CD14-positive monocyte (primary cell): ENCODE data around the gene NPW. TPM values are rescaled to one million over a fixed set of nuclear protein-coding genes. Genes with fewer than 3 reads are reported as not detected.
A peak's percentile ranks its signal among the peaks of the same experiment; 100 is the strongest.

ENCODE experiments used
- DNase-seq, 3 donors: peaks; one replicate each; pipeline ENCODE4 v3.0.0-alpha.2; 2011 to 2022
- H2AFZ ChIP-seq: 2 replicates; pipeline ENCODE4 v1.6.0; 2012; ENCODE audit warnings: mild to moderate bottlenecking, low read depth, low read length, inconsistent platforms; ENCODE audit not compliant: insufficient read depth, poor library complexity, severe bottlenecking
- H3K27ac ChIP-seq, 2 donors: 1 replicate in 1 of 2; 2 replicates in 1 of 2; pipeline ENCODE4 v1.5.1; 2012 to 2013; ENCODE audit warnings: low read length in 2 of 2, control low read depth in 1 of 2, inconsistent platforms in 1 of 2, low read depth in 1 of 2, mild to moderate bottlenecking in 1 of 2
- H3K27me3 ChIP-seq, 2 donors: one replicate each; pipeline versions ENCODE4 v1.6.0 to v1.6.1; 2011 to 2013; ENCODE audit warnings: low read length in 2 of 2; ENCODE audit not compliant: control insufficient read depth in 2 of 2, insufficient read depth in 2 of 2
- H3K36me3 ChIP-seq, 2 donors: replicated peaks in 1 of 2; 1 replicate in 1 of 2; 2 replicates in 1 of 2; pipeline versions ENCODE4 v1.5.1 to v1.6.1; 2012 to 2013; ENCODE audit warnings: low read length in 2 of 2, control low read depth in 1 of 2, inconsistent platforms in 1 of 2, mild to moderate bottlenecking in 1 of 2; ENCODE audit not compliant: insufficient read depth in 2 of 2, control insufficient read depth in 1 of 2
- H3K4me1 ChIP-seq, 2 donors: 1 replicate in 1 of 2; 2 replicates in 1 of 2; pipeline versions ENCODE4 v1.5.1 to v1.6.1; 2012 to 2013; ENCODE audit warnings: low read length in 2 of 2, control low read depth in 1 of 2, inconsistent platforms in 1 of 2, mild to moderate bottlenecking in 1 of 2, moderate library complexity in 1 of 2; ENCODE audit not compliant: insufficient read depth in 2 of 2, control insufficient read depth in 1 of 2
- H3K4me2 ChIP-seq: replicated peaks from 2 replicates; pipeline ENCODE3; 2012; ENCODE audit warnings: low read length, moderate library complexity, mild to moderate bottlenecking; ENCODE audit not compliant: poor library complexity, severe bottlenecking; ENCODE audit errors: extremely low read depth
- H3K4me3 ChIP-seq, 3 experiments: fragments of 200-600 bp in 1 of 3; sonication (generic) in 1 of 3; replicated peaks in 1 of 3; 1 replicate in 2 of 3; 2 replicates in 1 of 3; pipeline ENCODE4 v1.5.1; 2011 to 2013; ENCODE audit warnings: low read length in 3 of 3, mild to moderate bottlenecking in 3 of 3, control low read depth in 2 of 3, low read depth in 2 of 3, inconsistent platforms in 1 of 3, moderate library complexity in 1 of 3
- H3K79me2 ChIP-seq: 2 replicates; pipeline ENCODE4 v1.6.0; 2012; ENCODE audit warnings: mild to moderate bottlenecking, control low read depth, inconsistent platforms, low read length, moderate library complexity; ENCODE audit not compliant: insufficient read depth
- H3K9ac ChIP-seq: 2 replicates; pipeline ENCODE4 v1.6.0; 2017; ENCODE audit warnings: low read length, mild to moderate bottlenecking; ENCODE audit not compliant: insufficient read depth, poor library complexity, severe bottlenecking
- H3K9me3 ChIP-seq, 2 donors: replicated peaks in 1 of 2; 1 replicate in 1 of 2; 2 replicates in 1 of 2; pipeline versions ENCODE4 v1.5.1 to v1.6.1; 2012 to 2013; ENCODE audit warnings: low read length in 2 of 2, control low read depth in 1 of 2; ENCODE audit not compliant: control insufficient read depth in 1 of 2, insufficient read depth in 1 of 2
- H4K20me1 ChIP-seq: 2 replicates; pipeline ENCODE4 v1.6.0; 2012; ENCODE audit warnings: mild to moderate bottlenecking, low read length, control low read depth, moderate library complexity; ENCODE audit not compliant: insufficient read depth
- H3K27ac Mint-ChIP-seq, 7 donors: one replicate each; pipeline ENCODE4 v1.8.0; 2020; ENCODE audit warnings: mild to moderate bottlenecking in 7 of 7, mixed read lengths in 7 of 7, moderate library complexity in 6 of 7, inconsistent platforms in 2 of 7
- H3K27me3 Mint-ChIP-seq, 3 donors: one replicate each; pipeline ENCODE4 v1.8.0; 2021 to 2022; ENCODE audit warnings: low read depth in 3 of 3, mild to moderate bottlenecking in 3 of 3, mixed read lengths in 3 of 3, moderate library complexity in 3 of 3, inconsistent platforms in 1 of 3
- H3K36me3 Mint-ChIP-seq, 2 donors: one replicate each; pipeline ENCODE4 v1.8.0; 2020; ENCODE audit warnings: mixed read lengths in 2 of 2, inconsistent platforms in 1 of 2, mild to moderate bottlenecking in 1 of 2
- H3K4me1 Mint-ChIP-seq: one replicate; pipeline ENCODE4 v1.8.0; 2020; ENCODE audit warnings: mild to moderate bottlenecking, mixed read lengths
- H3K4me3 Mint-ChIP-seq, 2 donors: one replicate each; pipeline ENCODE4 v1.8.0; 2020; ENCODE audit warnings: mild to moderate bottlenecking in 2 of 2, mixed read lengths in 2 of 2, moderate library complexity in 1 of 2
- H3K9me3 Mint-ChIP-seq, 7 donors: one replicate each; pipeline ENCODE4 v1.8.0; 2020 to 2022; ENCODE audit warnings: mixed read lengths in 7 of 7, mild to moderate bottlenecking in 6 of 7, moderate library complexity in 6 of 7, inconsistent platforms in 2 of 7
- CTCF ChIP-seq: fragments of 200-600 bp; IDR thresholded peaks from one replicate; pipeline ENCODE4 v1.8.0; 2022; ENCODE audit warnings: antibody characterized with exemption, mild to moderate bottlenecking
- WGBS: methylation state at CpG from one replicate; pipeline ENCODE4 v1.1.5; 2013; ENCODE audit warnings: missing lambda C conversion rate; ENCODE audit not compliant: insufficient coverage; 5-methylcytosine and 5-hydroxymethylcytosine counted together
- intact Hi-C, 2 donors: fragments of 100-400 bp; cut with micrococcal nuclease; formaldehyde crosslinking; loops; one replicate each; pipeline versions ENCODE4 v1.15.0 to v1.15.1; 2023
- polyA plus RNA-seq, 3 donors: library from polyadenylated mRNA; depleted of rRNA in 1 of 3; unstranded in 2 of 3; stranded (reverse) in 1 of 3; fragments of 300-500 nt in 2 of 3; fragments of >200 nt in 1 of 3; fragmentation: Illumina TruSeq in 2 of 3; gene quantifications; 1 replicate in 2 of 3; 2 replicates in 1 of 3; pipeline ENCODE4 v1.2.3, GENCODE V29; 2012 to 2021

The NPW gene
- polyA plus RNA-seq, 3 donors, result not detected

DNA sequence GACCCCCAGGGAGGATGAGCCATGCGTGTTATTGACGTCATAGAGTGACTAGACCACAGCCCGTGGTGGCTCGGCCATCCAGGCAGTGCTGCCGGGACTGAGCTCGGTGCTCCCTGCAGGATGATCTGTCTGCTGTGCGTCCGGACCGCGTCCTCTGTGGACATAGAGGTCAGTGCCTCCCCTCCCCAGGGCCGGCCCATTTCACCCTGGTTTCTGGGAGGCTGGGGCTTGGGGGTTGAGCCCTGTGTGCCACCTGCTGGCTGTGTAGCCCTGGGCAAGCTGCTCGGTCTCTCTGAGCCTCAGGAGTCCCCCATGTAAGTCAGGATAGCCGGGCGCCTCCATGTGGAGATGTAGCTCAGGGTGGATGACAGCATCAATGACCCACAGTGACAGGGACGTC is 36.5 kb downstream of the NPW start:
- Histone ChIP-seq H2AFZ (no peak overlapping the region), H3K79me2 (no peaks in the 10 kb centered on the region), H3K27me3 (no peaks in the 10 kb centered on the region), H3K4me2 (no peak overlapping the region), H4K20me1 (no peaks in the 10 kb centered on the region), H3K27ac (no peak overlapping the region), H3K9me3 (no peaks in the 10 kb centered on the region), H3K4me3 (no peak overlapping the region), H3K36me3 (peaks cover 60 to 91% of the 10 kb centered on the region in 2 donors), H3K4me1 (no peaks in the 10 kb centered on the region), H3K9ac (no peak overlapping the region)
- no peaks in the 10 kb centered on the region for H3K4me1 Mint-ChIP-seq
- no peak overlapping the region for H3K4me3 Mint-ChIP-seq
- H3K36me3 Mint-ChIP-seq, result peaks cover 71 to 91% of the 10 kb centered on the region in 2 donors
- H3K9me3 Mint-ChIP-seq, result no peaks in the 10 kb centered on the region
- H3K27ac Mint-ChIP-seq, result no peak overlapping the region
- intact Hi-C loops, result no loop called here
- 95% methylated on average over 14 of the region's 15 CpGs for WGBS
- no peak for TF ChIP-seq CTCF
- no peaks in the 10 kb centered on the region for H3K27me3 Mint-ChIP-seq
- DNase-seq, result no peak

- no peaks in the 10 kb centered on the region for H3K4me1 ChIP-seq
- Mint-ChIP-seq H3K4me3 (no peak overlapping the region), H3K9me3 (no peaks in the 10 kb centered on the region), H3K4me1 (no peaks in the 10 kb centered on the region), H3K36me3 (peaks cover 67 to 89% of the 10 kb centered on the region in 2 donors), H3K27ac (peak overlapping the region in 1 of 7 donors; percentile 19), H3K27me3 (no peaks in the 10 kb centered on the region)
- H3K9me3 ChIP-seq, result no peaks in the 10 kb centered on the region
- peaks cover 65 to 91% of the 10 kb centered on the region in 2 donors for H3K36me3 ChIP-seq
- H4K20me1 ChIP-seq, result no peaks in the 10 kb centered on the region
- H3K4me2 ChIP-seq, result no peak overlapping the region
- H3K9ac ChIP-seq, result no peak overlapping the region
- no peak overlapping the region for H3K4me3 ChIP-seq
- intact Hi-C loops, result no loop called here
- WGBS, result 97% methylated on average over 14 of the region's 19 CpGs
- TF ChIP-seq CTCF, result no peak
- H3K27me3 ChIP-seq, result no peaks in the 10 kb centered on the region
- no peak overlapping the region for H3K27ac ChIP-seq
- H3K79me2 ChIP-seq, result no peaks in the 10 kb centered on the region
- no peak for DNase-seq
- H2AFZ ChIP-seq, result no peak overlapping the region
These were observed 37.3 kb downstream of the NPW start for GRCh38 chr16:2056681-2057407.
